Neuronal stem cell (in vitro differentiated cells): ENCODE measurements around the gene TDRD12.
A peak's percentile ranks its signal among the peaks of the same experiment; 100 is the strongest.

Source experiments
- DNase-seq: peaks from one replicate; pipeline ENCODE4 v3.0.0-alpha.2; 2013; ENCODE audit warnings: low spot score
- H2AFZ ChIP-seq: one replicate; pipeline ENCODE4 v1.6.1; 2013; ENCODE audit warnings: mild to moderate bottlenecking, low read length, inconsistent platforms
- H2AK5ac ChIP-seq: 2 replicates; pipeline ENCODE4 v1.6.1; 2013; ENCODE audit warnings: low read depth, mild to moderate bottlenecking, inconsistent platforms, low read length, moderate library complexity, mixed read lengths
- H2BK120ac ChIP-seq: 2 replicates; pipeline ENCODE4 v1.6.1; 2013; ENCODE audit warnings: low read depth, mild to moderate bottlenecking, inconsistent platforms, low read length, moderate library complexity, mixed read lengths
- H2BK12ac ChIP-seq: one replicate; pipeline ENCODE4 v1.6.1; 2013; ENCODE audit warnings: low read length, inconsistent platforms
- H2BK15ac ChIP-seq: 2 replicates; pipeline ENCODE4 v1.6.1; 2013; ENCODE audit warnings: mild to moderate bottlenecking, low read length, inconsistent platforms, mixed read lengths
- H2BK5ac ChIP-seq: one replicate; pipeline ENCODE4 v1.6.1; 2013; ENCODE audit warnings: inconsistent platforms, mild to moderate bottlenecking, low read length, moderate library complexity
- H3K14ac ChIP-seq: one replicate; pipeline ENCODE4 v1.6.1; 2013; ENCODE audit warnings: low read length, inconsistent platforms
- H3K18ac ChIP-seq: 2 replicates; pipeline ENCODE4 v1.6.1; 2013; ENCODE audit warnings: low read length, inconsistent platforms
- H3K23ac ChIP-seq: 2 replicates; pipeline ENCODE4 v1.6.1; 2013; ENCODE audit warnings: low read depth, mild to moderate bottlenecking, mixed read lengths, low read length, inconsistent platforms; ENCODE audit not compliant: poor library complexity
- H3K27ac ChIP-seq: replicated peaks from 3 replicates; pipeline ENCODE4 v1.5.1; 2013; ENCODE audit warnings: low read length, inconsistent platforms
- H3K27me3 ChIP-seq, 3 experiments: 2 replicates each; pipeline ENCODE4 v1.6.1; 2013; ENCODE audit warnings: low read length in 3 of 3, mild to moderate bottlenecking in 2 of 3, inconsistent platforms in 1 of 3, low read depth in 1 of 3, mixed read lengths in 1 of 3, moderate library complexity in 1 of 3; ENCODE audit not compliant: control insufficient read depth in 3 of 3, insufficient read depth in 3 of 3
- H3K36me3 ChIP-seq, 2 donors: replicated peaks in 1 of 2; 2 replicates each; pipeline ENCODE4 v1.6.1; 2013; ENCODE audit warnings: low read length in 2 of 2; ENCODE audit not compliant: control insufficient read depth in 2 of 2, insufficient read depth in 2 of 2
- H3K4ac ChIP-seq: 2 replicates; pipeline ENCODE4 v1.6.1; 2013; ENCODE audit warnings: inconsistent platforms, mild to moderate bottlenecking, low read length, moderate library complexity
- H3K4me1 ChIP-seq, 2 donors: 1 replicate in 1 of 2; 2 replicates in 1 of 2; pipeline ENCODE4 v1.6.1; 2013; ENCODE audit warnings: low read length in 2 of 2, low read depth in 1 of 2; ENCODE audit not compliant: control insufficient read depth in 2 of 2, insufficient read depth in 1 of 2
- H3K4me2 ChIP-seq: one replicate; pipeline ENCODE4 v1.6.1; 2013; ENCODE audit warnings: mild to moderate bottlenecking, low read length, inconsistent platforms; ENCODE audit not compliant: insufficient read depth, poor library complexity, severe bottlenecking
- H3K4me3 ChIP-seq, 2 donors: 2 replicates each; pipeline ENCODE4 v1.5.1; 2013; ENCODE audit warnings: low read length in 2 of 2, mild to moderate bottlenecking in 2 of 2, inconsistent platforms in 1 of 2, moderate library complexity in 1 of 2
- H3K79me1 ChIP-seq: one replicate; pipeline ENCODE4 v1.6.1; 2013; ENCODE audit warnings: low read depth, mild to moderate bottlenecking, inconsistent platforms, low read length, moderate library complexity
- H3K9ac ChIP-seq: one replicate; pipeline ENCODE4 v1.6.1; 2013; ENCODE audit warnings: mild to moderate bottlenecking, low read depth, low read length, inconsistent platforms; ENCODE audit not compliant: poor library complexity
- H3K9me3 ChIP-seq, 2 donors: replicated peaks in 1 of 2; 2 replicates each; pipeline versions ENCODE3 to v1.6.1; 2013; ENCODE audit warnings: low read length in 2 of 2, mild to moderate bottlenecking in 2 of 2, inconsistent platforms in 1 of 2, low read depth in 1 of 2, mixed read lengths in 1 of 2, moderate library complexity in 1 of 2; ENCODE audit not compliant: control insufficient read depth in 2 of 2, insufficient read depth in 1 of 2
- H4K8ac ChIP-seq: one replicate; pipeline ENCODE4 v1.6.1; 2013; ENCODE audit warnings: low read depth, mild to moderate bottlenecking, inconsistent platforms, low read length, moderate library complexity
- H4K91ac ChIP-seq: one replicate; pipeline ENCODE4 v1.6.1; 2013; ENCODE audit warnings: low read length, low read depth, mild to moderate bottlenecking, inconsistent platforms; ENCODE audit not compliant: poor library complexity
- WGBS, 2 donors: extraction: QIAGEN DNeasy Blood & Tissue Kit; methylation state at CpG; one replicate each; pipeline ENCODE4 v1.1.7; 2013; ENCODE audit warnings: missing lambda C conversion rate in 2 of 2, mixed read lengths in 1 of 2; ENCODE audit not compliant: insufficient read length in 2 of 2, insufficient replicate concordance in 1 of 2; ENCODE audit errors: extremely low coverage in 2 of 2; 5-methylcytosine and 5-hydroxymethylcytosine counted together

The TDRD12 gene

GRCh38 chr19:32673573-32673972 is 46.0 kb upstream of the TDRD12 start:
- Histone ChIP-seq H2BK15ac (no peak overlapping the region), H3K9ac (no peak overlapping the region), H2BK12ac (no peak overlapping the region), H3K4me2 (no peak overlapping the region), H2AK5ac (no peak overlapping the region), H3K4me3 (no peak overlapping the region), H3K23ac (no peak overlapping the region), H2BK120ac (no peak overlapping the region), H3K9me3 (no peaks in the 10 kb centered on the region), H2AFZ (no peak overlapping the region), H3K4me1 (peaks cover 6 to 16% of the 10 kb centered on the region in 2 donors), H3K27me3 (peaks cover 10 to 33% (median 13%) of the 10 kb centered on the region in 3 experiments), H3K79me1 (no peaks in the 10 kb centered on the region), H4K91ac (no peak overlapping the region), H3K27ac (no peak overlapping the region), H3K4ac (no peak overlapping the region), H3K36me3 (no peaks in the 10 kb centered on the region), H3K18ac (no peak overlapping the region), H4K8ac (no peak overlapping the region), H3K14ac (no peak overlapping the region), H2BK5ac (no peak overlapping the region)
- no peak for DNase-seq
- WGBS, 2 donors, result no CpG with 5 or more reads among the region's 10 CpGs

DNA sequence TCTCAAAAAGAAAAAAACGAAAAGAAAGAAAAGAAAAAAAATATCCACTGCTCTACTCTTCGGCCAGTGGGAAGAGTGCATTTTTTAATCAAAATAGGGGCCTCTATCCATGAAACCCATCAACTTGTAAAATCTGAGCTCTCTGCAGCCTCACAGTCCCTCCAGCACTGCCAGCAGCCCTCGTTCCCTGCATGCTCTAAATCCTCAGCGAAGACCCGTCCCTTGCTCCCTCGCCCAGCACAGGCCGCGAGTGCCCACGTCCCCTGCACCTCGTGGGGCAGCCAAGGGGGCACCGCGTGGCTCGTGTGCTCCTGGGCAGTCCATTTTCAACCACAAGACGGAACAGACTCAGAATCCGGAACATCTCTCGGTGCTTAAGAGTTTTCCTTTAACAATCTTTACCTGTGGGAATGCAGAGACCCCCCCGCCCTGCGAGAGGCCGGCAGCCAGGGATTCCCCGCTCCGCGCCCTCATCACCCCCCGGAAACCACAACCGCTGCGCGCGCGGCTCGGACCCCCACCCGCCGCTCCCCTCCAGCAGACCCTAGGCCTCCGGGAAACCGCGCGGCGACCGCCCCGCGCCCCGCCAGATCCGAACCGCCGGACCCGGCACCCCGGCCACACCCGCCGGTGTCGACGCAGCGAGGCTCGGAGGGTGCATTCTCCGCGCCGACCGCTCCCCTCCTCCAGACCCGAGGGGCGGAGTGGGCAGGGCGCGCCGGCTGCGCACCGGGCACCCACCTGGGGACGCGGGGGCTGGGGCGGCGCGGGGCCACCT is 45.2 kb upstream of the TDRD12 start:
- H3K14ac ChIP-seq, result peak overlapping the region; percentile 0
- no peak overlapping the region for H2BK12ac ChIP-seq
- WGBS, 2 donors, result no CpG with 5 or more reads among the region's 67 CpGs
- H4K91ac ChIP-seq, result no peak overlapping the region
- peaks cover 10 to 39% (median 13%) of the 10 kb centered on the region in 3 experiments for H3K27me3 ChIP-seq
- no peak overlapping the region for H2BK120ac ChIP-seq
- H3K36me3 ChIP-seq, result no peaks in the 10 kb centered on the region
- DNase-seq, result peak; percentile 14
- H3K4ac ChIP-seq, result no peak overlapping the region
- peak overlapping the region; percentile 77 for H3K4me2 ChIP-seq
- H3K27ac ChIP-seq, result no peak overlapping the region
- peak overlapping the region; percentile 1 for H2BK5ac ChIP-seq
- no peaks in the 10 kb centered on the region for H3K9me3 ChIP-seq
- H3K23ac ChIP-seq, result peak overlapping the region; percentile 21
- H3K18ac ChIP-seq, result peak overlapping the region; percentile 80
- H2AK5ac ChIP-seq, result no peak overlapping the region
- H3K4me3 ChIP-seq, result peak overlapping the region; percentile 85 to 94
- H2AFZ ChIP-seq, result peak overlapping the region; percentile 99
- peak overlapping the region; percentile 83 for H3K9ac ChIP-seq
- peaks cover 6 to 16% of the 10 kb centered on the region in 2 donors for H3K4me1 ChIP-seq
- H2BK15ac ChIP-seq, result peak overlapping the region; percentile 41
- H4K8ac ChIP-seq, result no peak overlapping the region
- H3K79me1 ChIP-seq, result no peaks in the 10 kb centered on the region

DNA sequence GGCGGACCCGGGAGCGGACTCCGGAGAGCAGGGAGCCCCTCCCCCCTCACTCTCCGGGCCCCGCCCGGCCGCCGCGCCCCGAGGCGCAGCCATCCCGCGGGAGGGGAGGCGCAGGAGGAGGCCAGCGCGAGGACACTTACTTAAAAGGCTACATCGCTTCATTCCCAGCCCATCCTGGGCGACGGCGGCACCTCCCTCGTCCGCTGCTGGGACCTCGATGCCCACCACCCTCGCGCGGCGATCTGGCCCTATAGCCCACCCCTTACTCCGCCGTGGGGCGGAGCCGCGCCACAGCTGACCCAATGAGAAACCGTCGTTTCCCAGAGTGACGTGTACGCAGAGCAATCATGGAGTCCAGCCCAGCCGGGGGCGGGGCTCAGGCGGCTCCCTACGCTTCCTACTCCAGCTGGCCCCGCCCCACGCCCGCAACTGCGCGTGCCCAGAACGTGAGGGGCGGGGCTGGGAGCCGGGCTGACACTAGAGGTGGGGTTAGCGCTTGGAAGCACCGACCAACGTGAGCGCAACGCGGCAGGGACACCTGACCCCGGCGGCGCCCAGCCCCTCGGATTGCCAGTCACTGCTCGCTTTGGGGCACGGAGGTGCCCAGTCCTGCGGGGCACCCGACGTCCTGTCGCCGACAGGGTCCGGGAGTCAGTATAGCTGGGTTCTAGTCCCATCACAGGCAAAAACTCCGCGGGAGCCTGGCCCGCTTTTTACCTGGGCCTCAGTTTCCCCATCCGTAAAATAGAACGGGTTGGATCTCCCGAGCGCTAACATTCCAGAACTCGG is 44.4 kb upstream of the TDRD12 start, which contains the start of gene ANKRD27:
Gene ANKRD27 (minus strand): TSS at position 250 of the 789 bp plus-strand sequence. CDS start 16,165 bp downstream, outside the sequence.
- H3K27ac ChIP-seq, result no peak within 1 kb of the TSS
- WGBS, 2 donors, result no CpG with 5 or more reads among the region's 75 CpGs

More for the DNA sequence above, 44.4 kb upstream of the TDRD12 start, which contains the start of gene ANKRD27:
- Histone ChIP-seq H3K23ac (peak within 1 kb of the TSS; percentile 77), H3K4me1 (peaks cover 6 to 16% of the 10 kb centered on the region in 2 donors), H2BK120ac (peak within 1 kb of the TSS; percentile 89), H3K4me3 (peak within 1 kb of the TSS; percentile 85 to 94), H4K8ac (peak within 1 kb of the TSS; percentile 9), H3K36me3 (no peaks in the 10 kb centered on the region), H3K4ac (no peak within 1 kb of the TSS), H2BK5ac (peak within 1 kb of the TSS; percentile 83), H3K18ac (peak within 1 kb of the TSS; percentile 98), H3K14ac (peak within 1 kb of the TSS; percentile 86), H3K79me1 (no peaks in the 10 kb centered on the region), H2BK12ac (peak within 1 kb of the TSS; percentile 99), H2AFZ (peak within 1 kb of the TSS; percentile 99), H3K4me2 (peak within 1 kb of the TSS; percentile 93), H3K27me3 (peaks cover 10 to 46% (median 13%) of the 10 kb centered on the region in 3 experiments), H3K9me3 (no peaks in the 10 kb centered on the region), H3K9ac (peak within 1 kb of the TSS; percentile 87), H2BK15ac (peak within 1 kb of the TSS; percentile 100), H4K91ac (no peak within 1 kb of the TSS), H2AK5ac (peak within 1 kb of the TSS; percentile 99)
- peak; percentile 99 for DNase-seq
